Measurements from ENCODE around the gene TECR.

DNA sequence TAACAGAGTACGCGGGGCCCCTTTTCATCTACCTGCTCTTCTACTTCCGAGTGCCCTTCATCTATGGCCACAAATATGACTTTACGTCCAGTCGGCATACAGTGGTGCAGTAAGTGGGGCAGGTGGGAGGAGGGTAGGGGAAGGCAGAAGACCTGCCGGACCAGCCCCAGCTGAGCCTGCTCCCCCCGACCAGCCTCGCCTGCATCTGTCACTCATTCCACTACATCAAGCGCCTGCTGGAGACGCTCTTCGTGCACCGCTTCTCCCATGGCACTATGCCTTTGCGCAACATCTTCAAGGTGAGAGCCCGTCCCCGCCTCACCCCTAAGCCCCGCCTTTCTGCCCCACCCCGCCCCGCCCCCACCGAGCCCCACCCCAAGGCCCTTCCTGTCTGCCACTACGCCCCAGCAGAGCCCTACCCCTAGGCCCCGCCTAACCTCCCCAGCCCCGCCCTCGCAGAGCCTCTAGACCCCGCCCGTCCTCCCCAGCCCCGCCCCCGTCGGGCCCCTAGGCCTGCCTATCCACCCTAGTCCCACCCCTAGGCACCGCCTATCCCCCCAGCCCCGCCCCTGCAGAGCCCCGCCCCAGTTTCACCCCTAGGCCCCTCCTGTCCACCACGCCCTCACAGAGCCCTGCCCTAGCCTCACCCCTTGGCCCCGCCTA lies 34.7 kb downstream of the TECR start:
- TF ChIP-seq, protein P1, sequence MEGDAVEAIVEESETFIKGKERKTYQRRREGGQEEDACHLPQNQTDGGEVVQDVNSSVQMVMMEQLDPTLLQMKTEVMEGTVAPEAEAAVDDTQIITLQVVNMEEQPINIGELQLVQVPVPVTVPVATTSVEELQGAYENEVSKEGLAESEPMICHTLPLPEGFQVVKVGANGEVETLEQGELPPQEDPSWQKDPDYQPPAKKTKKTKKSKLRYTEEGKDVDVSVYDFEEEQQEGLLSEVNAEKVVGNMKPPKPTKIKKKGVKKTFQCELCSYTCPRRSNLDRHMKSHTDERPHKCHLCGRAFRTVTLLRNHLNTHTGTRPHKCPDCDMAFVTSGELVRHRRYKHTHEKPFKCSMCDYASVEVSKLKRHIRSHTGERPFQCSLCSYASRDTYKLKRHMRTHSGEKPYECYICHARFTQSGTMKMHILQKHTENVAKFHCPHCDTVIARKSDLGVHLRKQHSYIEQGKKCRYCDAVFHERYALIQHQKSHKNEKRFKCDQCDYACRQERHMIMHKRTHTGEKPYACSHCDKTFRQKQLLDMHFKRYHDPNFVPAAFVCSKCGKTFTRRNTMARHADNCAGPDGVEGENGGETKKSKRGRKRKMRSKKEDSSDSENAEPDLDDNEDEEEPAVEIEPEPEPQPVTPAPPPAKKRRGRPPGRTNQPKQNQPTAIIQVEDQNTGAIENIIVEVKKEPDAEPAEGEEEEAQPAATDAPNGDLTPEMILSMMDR (IDR thresholded peaks at IDR 0.05; ENCODE audit: low read depth, low read length) = no peak
- TF ChIP-seq POLR2A (IDR thresholded peaks at IDR 0.05; ENCODE audit: extremely low read depth, insufficient read length) = no peak
